A172 (cell line): ENCODE results near the gene PMPCA. TPM values are rescaled to one million over a fixed set of nuclear protein-coding genes. Genes with fewer than 3 reads are reported as not detected.

ENCODE experiments used
- DNase-seq: peaks from one replicate; pipeline ENCODE4 v3.0.0-alpha.2; 2015; ENCODE audit warnings: low spot score
- total RNA-seq: library from RNA; depleted of rRNA; stranded (reverse); fragments of >200 nt; shearing (Covaris generic); gene quantifications from 2 replicates; pipeline ENCODE4 v1.2.3, GENCODE V29; 2014

PMPCA gene
- total RNA-seq, 1 experiment from 2014 or later, result 135 TPM

GRCh38 chr9:136373300-136374182 lies 36.9 kb upstream of the PMPCA start, which contains the start of gene CARD9:
TSS of gene CARD9 (minus strand) at chr9:136373669. CDS start at chr9:136372078, 1,591 bp downstream.
- DNase-seq, result no peak

DNA sequence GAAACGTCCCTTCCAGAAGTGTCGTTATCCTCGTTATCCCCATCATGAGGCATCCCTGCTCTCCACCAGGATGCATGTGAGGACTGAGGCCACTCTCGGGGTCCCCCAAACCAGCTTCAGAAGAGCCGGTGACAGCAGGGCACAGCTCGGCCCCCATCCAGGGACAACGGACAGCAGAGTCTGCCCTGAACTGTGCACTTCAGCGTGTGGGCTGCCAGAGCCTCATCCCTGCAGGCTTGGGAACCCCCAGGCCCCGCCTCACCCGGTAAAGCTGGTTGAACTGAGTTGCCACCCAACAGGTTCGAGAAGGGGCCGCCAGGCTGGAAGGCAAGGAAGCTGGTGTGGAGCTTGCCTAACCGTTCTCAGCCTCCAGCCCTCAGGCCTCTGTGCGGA lies 36.3 kb upstream of the PMPCA start:
- no peak for DNase-seq

GRCh38 chr9:136375096-136375495 lies 35.4 kb upstream of the PMPCA start:
- DNase-seq, result no peak

DNA sequence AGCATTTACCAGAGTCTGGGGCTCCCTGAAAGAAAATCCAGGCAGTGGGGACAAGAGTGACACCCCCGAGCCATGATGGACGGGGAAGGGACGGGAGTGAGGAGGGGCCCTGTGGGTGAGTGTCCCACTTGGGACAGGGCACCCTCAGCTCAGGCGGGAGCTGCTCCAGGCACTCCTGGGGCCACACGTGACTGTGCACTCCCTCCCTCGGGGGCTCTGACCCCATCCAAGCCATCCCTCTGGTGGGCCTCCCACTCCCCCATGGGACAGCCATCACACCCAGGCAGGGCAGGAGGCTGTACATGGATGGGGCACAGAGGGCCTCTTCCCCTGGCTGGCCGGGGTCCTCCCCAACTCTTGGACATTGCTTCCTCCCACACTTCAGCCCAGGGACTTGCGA lies 34.0 kb upstream of the PMPCA start:
- DNase-seq, result no peak

DNA sequence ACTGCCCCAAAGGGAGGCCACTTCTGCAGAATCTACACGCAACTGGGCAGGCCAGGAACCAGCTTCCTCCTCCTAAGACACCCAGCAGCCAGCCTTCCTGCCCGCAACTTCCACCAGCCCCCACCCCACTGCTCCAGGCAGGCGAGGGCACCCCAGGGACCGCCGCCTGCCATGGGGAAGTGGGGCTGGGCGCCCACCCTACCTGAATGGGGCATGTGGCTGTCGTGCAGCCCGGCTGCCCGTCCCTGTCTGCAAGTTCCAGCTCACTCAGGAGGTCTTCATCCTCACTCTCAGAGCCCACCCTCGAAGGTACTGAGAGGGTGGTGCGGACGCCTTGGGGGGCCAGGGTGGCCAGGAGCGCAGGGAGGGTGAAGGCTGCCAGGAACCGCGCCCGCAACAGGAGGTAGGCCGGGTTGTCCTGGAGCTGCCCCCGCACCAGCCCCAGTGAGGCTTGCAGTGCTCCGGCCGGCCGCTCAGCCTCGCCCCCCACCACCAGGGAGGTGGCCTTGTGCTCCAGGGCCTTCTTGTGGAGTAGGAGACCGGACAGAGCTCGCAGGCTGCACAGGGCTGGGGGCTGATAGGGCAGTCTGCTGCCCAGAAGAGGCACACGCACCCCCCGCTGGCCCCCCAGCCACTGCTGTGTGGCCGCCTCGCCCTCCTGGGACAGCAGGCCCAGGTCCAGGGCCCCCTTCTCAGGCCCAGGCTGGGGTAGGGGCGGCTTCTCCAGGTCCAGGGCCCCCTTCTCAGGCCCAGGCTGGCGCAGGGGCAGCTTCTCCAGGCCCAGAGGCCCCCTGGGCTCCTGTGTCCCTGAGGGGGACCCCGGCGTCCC lies 32.9 kb upstream of the PMPCA start:
- no peak for DNase-seq

- no peak for DNase-seq
These were observed 32.1 kb upstream of the PMPCA start for GRCh38 chr9:136378170-136379002.

GRCh38 chr9:136379003-136379287 lies 31.5 kb upstream of the PMPCA start:
- no peak for DNase-seq

- DNase-seq, result no peak
These were observed 31.1 kb upstream of the PMPCA start for GRCh38 chr9:136379401-136379800.

DNA sequence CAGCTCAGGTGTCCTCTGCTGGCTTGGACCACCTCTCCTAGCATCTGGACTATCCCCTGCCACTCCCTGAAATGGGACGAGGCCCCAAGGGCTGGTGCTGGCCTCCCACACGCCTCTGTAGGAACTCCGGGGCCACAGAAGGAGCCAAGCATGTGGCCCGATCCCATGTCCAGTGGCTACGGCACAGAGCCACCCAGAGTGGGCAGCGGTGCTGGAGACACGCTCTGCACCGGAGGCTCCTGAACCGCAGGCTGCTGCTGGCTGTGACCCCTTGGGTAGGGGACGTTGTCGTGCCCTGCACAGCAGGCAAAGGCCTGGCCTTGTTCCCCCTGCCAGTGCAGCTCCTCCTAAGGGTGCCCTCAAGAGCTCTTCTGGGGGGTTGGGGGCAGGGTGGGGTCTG lies 30.6 kb upstream of the PMPCA start:
- no peak for DNase-seq

- DNase-seq, result no peak
These were observed 30.1 kb upstream of the PMPCA start for GRCh38 chr9:136380381-136380780.

GRCh38 chr9:136381311-136381710 lies 29.1 kb upstream of the PMPCA start:
- DNase-seq, result no peak

- DNase-seq, result no peak
These were observed 28.4 kb upstream of the PMPCA start for GRCh38 chr9:136381966-136382513.

DNA sequence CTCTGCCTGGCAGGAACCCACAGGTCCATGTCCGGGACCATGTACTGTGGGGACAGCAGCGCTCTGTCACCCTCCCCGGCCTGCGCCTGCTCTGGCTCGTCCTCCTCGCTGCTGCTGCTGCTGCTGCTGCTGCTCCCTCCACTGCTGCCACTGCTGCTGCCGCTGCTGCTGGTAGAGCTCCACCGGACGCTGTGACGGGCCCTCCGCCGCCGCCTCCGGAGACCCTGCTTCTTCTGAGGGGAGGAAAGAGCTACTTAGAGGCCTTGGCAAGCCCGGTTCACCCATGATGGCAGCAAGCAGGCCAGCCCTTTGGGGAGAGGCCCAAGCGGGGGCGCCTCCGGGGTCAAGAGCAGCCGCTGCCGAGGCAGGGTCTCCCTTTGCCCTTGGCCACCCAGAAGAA lies 27.0 kb upstream of the PMPCA start:
- no peak for DNase-seq

DNA sequence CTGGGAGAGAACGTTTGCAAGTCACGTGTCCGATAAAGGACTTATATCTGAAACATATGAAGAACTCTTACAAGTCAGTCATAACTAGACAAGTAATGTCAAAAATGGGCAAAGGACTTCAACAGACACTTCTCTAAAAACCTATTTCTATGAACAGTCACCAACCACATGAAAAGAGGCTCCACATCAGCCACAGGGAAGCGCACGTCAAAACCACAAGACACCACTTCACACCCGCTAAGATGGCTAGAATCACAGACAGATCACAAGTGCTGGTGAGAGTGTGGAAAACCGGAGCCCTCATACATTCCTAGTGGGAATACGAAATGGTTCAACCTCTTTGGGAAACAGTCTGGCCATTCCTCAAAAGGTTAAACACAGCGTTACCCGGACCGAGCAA lies 25.4 kb upstream of the PMPCA start:
- DNase-seq, result no peak

GRCh38 chr9:136386018-136386417 lies 24.4 kb upstream of the PMPCA start:
- peak; percentile 91 for DNase-seq

GRCh38 chr9:136387217-136387616 lies 23.2 kb upstream of the PMPCA start:
- DNase-seq, result no peak

DNA sequence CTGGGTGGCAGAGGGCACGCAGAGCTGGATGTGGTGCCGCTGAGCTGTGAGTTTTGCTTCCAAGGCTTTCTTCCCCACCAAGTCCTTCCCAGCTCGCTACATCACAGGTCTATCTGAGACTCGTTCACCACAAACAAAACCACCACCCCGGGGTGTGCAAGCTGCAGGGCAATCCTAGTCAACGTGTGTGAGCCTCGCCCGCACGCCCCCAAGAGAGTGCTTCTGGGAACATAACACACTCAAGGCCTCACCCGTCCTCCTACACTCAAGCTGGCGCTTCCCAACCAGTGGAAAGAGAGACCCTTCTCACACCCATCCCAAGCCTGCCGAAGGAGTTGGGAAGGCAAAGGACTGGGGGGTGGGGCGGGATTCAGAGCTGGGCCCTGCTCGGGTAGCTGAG lies 21.1 kb upstream of the PMPCA start:
- no peak for DNase-seq

DNA sequence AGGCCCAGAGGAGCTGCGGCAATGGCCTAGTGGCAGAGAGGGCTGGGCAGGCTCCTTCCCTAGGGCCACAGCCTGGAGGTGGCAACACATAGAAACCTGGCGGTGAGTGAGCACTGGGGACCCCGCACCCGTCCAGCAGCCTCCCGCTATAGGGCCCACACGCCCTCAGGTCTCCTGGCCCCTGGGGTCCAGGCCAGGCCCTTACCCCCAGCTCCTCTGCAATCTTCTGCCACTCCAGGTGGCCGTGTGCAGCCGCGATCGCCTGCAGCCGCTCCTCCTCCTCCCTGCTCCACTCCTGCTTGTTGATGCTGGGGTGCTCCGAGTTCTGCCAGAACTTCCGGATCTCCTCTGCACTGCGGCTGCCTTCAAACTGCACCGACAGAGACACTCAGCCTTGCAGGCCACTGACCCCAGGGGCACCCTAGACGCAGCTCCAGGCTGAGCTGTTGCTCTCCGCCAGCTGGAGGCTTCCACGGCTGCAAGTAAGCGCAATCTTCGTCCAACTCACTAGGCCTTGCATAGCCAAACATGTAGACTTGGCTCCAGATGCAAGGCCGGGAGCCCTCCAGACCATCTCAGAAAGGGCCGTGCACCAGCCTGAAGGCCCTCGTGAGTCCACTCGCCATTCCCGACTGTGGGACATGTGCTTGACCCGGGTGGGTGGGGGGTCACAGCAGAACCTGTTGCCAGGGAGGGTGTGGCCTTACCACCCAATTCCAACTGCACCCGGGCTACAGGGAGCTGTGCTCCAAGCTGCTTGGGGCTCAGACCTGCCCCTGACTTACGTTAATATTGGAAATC lies 18.5 kb upstream of the PMPCA start:
- no peak for DNase-seq

DNA sequence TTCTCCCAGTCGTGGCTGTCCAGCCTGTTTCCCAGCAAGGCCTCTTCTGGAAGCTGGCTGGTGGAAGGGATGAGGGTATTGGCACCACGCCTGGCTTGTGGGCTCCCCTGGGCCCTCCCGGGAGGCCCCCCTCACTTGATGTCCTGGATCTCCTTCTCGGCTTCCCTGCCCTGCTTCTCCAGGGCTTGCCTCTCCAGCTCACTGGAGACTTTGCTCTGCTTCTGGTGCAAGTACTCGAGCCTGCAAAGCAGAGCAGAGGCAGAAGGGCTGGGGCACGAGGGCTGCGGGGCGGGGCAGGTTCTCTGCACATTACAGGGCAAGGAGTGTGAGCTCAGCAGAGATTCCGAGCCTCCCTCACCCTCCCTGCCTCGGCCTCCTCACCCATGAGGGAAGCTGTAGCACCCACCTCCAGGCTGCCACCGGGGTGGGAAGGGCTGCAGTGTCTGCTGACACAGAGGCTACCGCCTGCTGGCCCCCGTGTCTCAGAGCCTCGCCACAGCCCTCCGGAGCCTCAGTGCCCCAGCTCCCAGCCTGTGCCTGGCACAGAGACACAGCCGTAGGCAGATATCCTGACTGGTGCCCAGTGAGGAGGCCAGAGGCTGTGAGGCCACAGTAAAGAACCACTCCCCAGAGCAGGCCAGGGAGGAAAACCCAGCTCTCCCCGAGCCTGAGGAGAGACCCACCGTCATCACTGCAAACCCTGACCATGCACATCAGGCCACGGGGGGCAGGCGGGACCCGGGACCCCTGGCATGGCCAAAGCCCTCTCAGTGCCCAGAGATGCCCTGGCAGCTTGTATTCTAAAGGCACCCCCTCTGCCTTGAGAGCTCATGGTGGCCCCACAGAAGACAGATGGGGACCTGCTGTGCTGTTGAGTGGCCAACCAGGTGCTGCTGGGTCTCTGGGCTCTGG lies 17.7 kb upstream of the PMPCA start:
- no peak for DNase-seq

GRCh38 chr9:136393531-136393930 lies 16.9 kb upstream of the PMPCA start:
- no peak for DNase-seq
